T-cell (primary cell): ENCODE measurements around the gene STIM2. TPM values are rescaled to one million over a fixed set of nuclear protein-coding genes. Genes with fewer than 3 reads are reported as not detected.

Source experiments
- ATAC-seq, 4 experiments: fragments of 200-7000 bp in 3 of 4; fragments of 150-1000 bp in 1 of 4; cut with Tn5 transposase; replicated peaks in 1 of 4; 1 replicate in 3 of 4; 2 replicates in 1 of 4; pipeline ENCODE4 v1.10.0; 2021; ENCODE audit warnings: moderate library complexity in 3 of 4, mild to moderate bottlenecking in 2 of 4, moderate number of reproducible peaks in 1 of 4
- CTCF ChIA-PET, 2 donors: fragments of 300-600 bp; sonication (Branson Sonifier 250); formaldehyde crosslinking; loops; one replicate each; lab custom pipeline; 2022; ENCODE audit warnings: antibody characterized with exemption in 2 of 2; lab: Charles Lee
- POLR2A ChIA-PET, 2 donors: fragments of 300-600 bp; sonication (Branson Sonifier 250); formaldehyde crosslinking; loops; one replicate each; lab custom pipeline; 2022; ENCODE audit warnings: antibody characterized with exemption in 2 of 2; lab: Charles Lee
- DNase-seq, 35 experiments: peaks; one replicate each; pipeline versions ENCODE4 v3.0.0 to v3.0.0-alpha.2; 2013 to 2023
- H3K27ac ChIP-seq: one replicate; pipeline ENCODE4 v1.5.1; 2013; ENCODE audit warnings: low read length
- H3K27me3 ChIP-seq, 2 experiments: replicated peaks in 1 of 2; 1 replicate in 1 of 2; 2 replicates in 1 of 2; pipeline versions ENCODE4 v1.6.1 to v1.7.0; 2013; ENCODE audit warnings: low read length in 1 of 2, mixed read lengths in 1 of 2; ENCODE audit not compliant: control insufficient read depth in 2 of 2, insufficient read depth in 2 of 2; ENCODE audit errors: extremely low read depth in 1 of 2
- H3K36me3 ChIP-seq, 2 donors: 1 replicate in 1 of 2; 2 replicates in 1 of 2; pipeline versions ENCODE4 v1.6.1 to v1.7.0; 2013; ENCODE audit warnings: low read length in 1 of 2; ENCODE audit not compliant: control insufficient read depth in 2 of 2, insufficient read depth in 1 of 2; ENCODE audit errors: extremely low read depth in 1 of 2
- H3K4me1 ChIP-seq, 2 experiments: 1 replicate in 1 of 2; 2 replicates in 1 of 2; pipeline versions ENCODE4 v1.6.1 to v1.7.0; 2013; ENCODE audit warnings: low read length in 2 of 2, mixed read lengths in 1 of 2; ENCODE audit not compliant: insufficient read depth in 2 of 2, control insufficient read depth in 1 of 2; ENCODE audit errors: extremely low read depth in 1 of 2
- H3K4me3 ChIP-seq, 2 donors: 1 replicate in 1 of 2; 2 replicates in 1 of 2; pipeline versions ENCODE4 v1.5.1 to v1.7.0; 2013; ENCODE audit warnings: mild to moderate bottlenecking in 2 of 2, low read length in 1 of 2, moderate library complexity in 1 of 2; ENCODE audit not compliant: control insufficient read depth in 1 of 2; ENCODE audit errors: extremely low read depth in 1 of 2
- H3K9me3 ChIP-seq: 2 replicates; pipeline ENCODE4 v1.7.0; 2013
- H3K27ac Mint-ChIP-seq, 2 donors: one replicate each; pipeline ENCODE4 v1.8.0; 2020 to 2021; ENCODE audit warnings: mild to moderate bottlenecking in 2 of 2, mixed read lengths in 2 of 2
- H3K27me3 Mint-ChIP-seq, 2 donors: one replicate each; pipeline ENCODE4 v1.8.0; 2021 to 2022; ENCODE audit warnings: mixed read lengths in 2 of 2
- H3K36me3 Mint-ChIP-seq: one replicate; pipeline ENCODE4 v1.8.0; 2021; ENCODE audit warnings: mixed read lengths
- H3K4me1 Mint-ChIP-seq, 3 donors: one replicate each; pipeline ENCODE4 v1.8.0; 2020 to 2022; ENCODE audit warnings: mixed read lengths in 3 of 3, mild to moderate bottlenecking in 1 of 3
- H3K4me3 Mint-ChIP-seq, 3 donors: one replicate each; pipeline ENCODE4 v1.8.0; 2020 to 2022; ENCODE audit warnings: mild to moderate bottlenecking in 3 of 3, mixed read lengths in 3 of 3, moderate library complexity in 3 of 3
- H3K9me3 Mint-ChIP-seq, 3 donors: one replicate each; pipeline ENCODE4 v1.8.0; 2020 to 2022; ENCODE audit warnings: mixed read lengths in 3 of 3
- WGBS: methylation state at CpG from one replicate; pipeline ENCODE4 v1.1.5; 2013; ENCODE audit warnings: missing lambda C conversion rate; ENCODE audit not compliant: insufficient coverage; 5-methylcytosine and 5-hydroxymethylcytosine counted together
- total RNA-seq, 35 experiments: library from RNA in 6 of 35; stranded (reverse) in 6 of 35; fragments of 120-200 nt in 1 of 35; gene quantifications; one replicate each; pipeline versions ENCODE4 v1.2.1 to v1.2.4 and lab custom pipeline; 2013 to 2026

Gene STIM2
- total RNA-seq, 5 donors from 2014 or later (not counting 1 experiment from before 2014, with no cell fraction given), result 67.9 to 98.7 (median 75.2) TPM

GRCh38 chr4:26879805-26880204, 19.2 kb downstream of the STIM2 start:
- Mint-ChIP-seq H3K9me3 (peaks cover 0 to 14% (median 0%) of the 10 kb centered on the region in 3 donors), H3K27me3 (no peaks in the 10 kb centered on the region), H3K36me3 (peaks cover 12% of the 10 kb centered on the region), H3K4me1 (peaks cover 81 to 85% (median 84%) of the 10 kb centered on the region in 3 donors), H3K4me3 (peak overlapping the region; percentile 14 to 56 (median 45)), H3K27ac (peak overlapping the region; percentile 96 to 97)
- ATAC-seq (peak in 1 of 4 experiments; percentile 15), DNase-seq (peak in 1 of 35 experiments; percentile 33)
- CTCF ChIA-PET, result interaction anchor here in 1 of 2 donors (0.6 to 0.7 kb wide), 2 partner anchors 16 to 17 kb away, joined by 3 to 8 read pairs; no protein-coding TSS in a partner anchor
- POLR2A ChIA-PET, result interaction anchor here (0.6 to 2.0 kb wide), 4 partner anchors 13 to 105 kb away, joined by 3 to 7 read pairs (median 6); partner anchors contain the start of gene STIM2 (in 1 of the 2)
- H3K4me1 ChIP-seq, result peaks cover 31 to 41% of the 10 kb centered on the region in 2 experiments
- no peaks in the 10 kb centered on the region for H3K9me3 ChIP-seq
- H3K27ac ChIP-seq, result peak overlapping the region; percentile 77
- H3K4me3 ChIP-seq, result no peak overlapping the region
- H3K27me3 ChIP-seq, result no peaks in the 10 kb centered on the region
- WGBS, result 88% methylated on average over 1 of the region's 2 CpGs
- H3K36me3 ChIP-seq, result no peaks in the 10 kb centered on the region

GRCh38 chr4:26884026-26884425, 23.4 kb downstream of the STIM2 start:
- DNase-seq, result peak in 1 of 35 experiments; percentile 34
- H3K27me3 ChIP-seq, result no peaks in the 10 kb centered on the region
- H3K4me3 ChIP-seq, result peak overlapping the region; percentile 16 to 23
- ChIA-PET CTCF (interaction anchor here (0.5 to 3.8 kb wide), 4 partner anchors 18 to 33 kb away, joined by 3 to 40 read pairs (median 4); no protein-coding TSS in a partner anchor), POLR2A (interaction anchor here (0.7 to 3.8 kb wide), 6 partner anchors 9 to 37 kb away, joined by 3 to 127 read pairs (median 6); partner anchors contain the start of gene STIM2 (in 2 of the 2))
- no CpG with 5 or more reads among the region's 2 CpGs for WGBS
- Mint-ChIP-seq H3K36me3 (peaks cover 3% of the 10 kb centered on the region), H3K4me3 (peak overlapping the region; percentile 69 to 75 (median 69)), H3K4me1 (peaks cover 84 to 86% (median 85%) of the 10 kb centered on the region in 3 donors), H3K9me3 (no peaks in the 10 kb centered on the region), H3K27ac (peak overlapping the region; percentile 95 to 98), H3K27me3 (no peaks in the 10 kb centered on the region)
- H3K27ac ChIP-seq, result peak overlapping the region; percentile 97
- H3K36me3 ChIP-seq, result no peaks in the 10 kb centered on the region
- peak in 3 of 4 experiments; percentile 9 to 20 (median 15) for ATAC-seq
- H3K9me3 ChIP-seq, result no peaks in the 10 kb centered on the region
- H3K4me1 ChIP-seq, result peaks cover 27 to 61% of the 10 kb centered on the region in 2 experiments

GRCh38 chr4:26884486-26884988, 23.9 kb downstream of the STIM2 start:
- Mint-ChIP-seq H3K9me3 (no peaks in the 10 kb centered on the region), H3K36me3 (peaks cover 8% of the 10 kb centered on the region), H3K27ac (peak overlapping the region; percentile 95 to 98), H3K4me3 (peak overlapping the region; percentile 69 to 75 (median 69)), H3K27me3 (no peaks in the 10 kb centered on the region), H3K4me1 (peaks cover 84 to 85% (median 85%) of the 10 kb centered on the region in 3 donors)
- Histone ChIP-seq H3K27me3 (no peaks in the 10 kb centered on the region), H3K4me1 (peaks cover 27 to 58% of the 10 kb centered on the region in 2 experiments), H3K36me3 (no peaks in the 10 kb centered on the region), H3K9me3 (no peaks in the 10 kb centered on the region), H3K27ac (peak overlapping the region; percentile 97), H3K4me3 (peak overlapping the region; percentile 16 to 23)
- POLR2A ChIA-PET, result interaction anchor here (0.6 to 3.8 kb wide), 11 partner anchors 10 to 54 kb away, joined by 3 to 127 read pairs (median 7); partner anchors contain the start of gene STIM2 (in 2 of the 2)
- ATAC-seq (peak; percentile 58 to 71 (median 64)), DNase-seq (peak in 7 of 35 experiments; percentile 13 to 60 (median 30))
- CTCF ChIA-PET, result interaction anchor here (0.5 to 3.8 kb wide), 7 partner anchors 9 to 53 kb away, joined by 3 to 40 read pairs (median 5); no protein-coding TSS in a partner anchor
- no CpG with 5 or more reads among the region's 5 CpGs for WGBS

- DNase-seq, result peak in 24 of 35 experiments; percentile 7 to 83 (median 38)
- peak overlapping the region; percentile 15 to 32 for H3K4me3 ChIP-seq
- H3K4me1 ChIP-seq, result peaks cover 21 to 51% of the 10 kb centered on the region in 2 experiments
- ATAC-seq, result peak; percentile 66 to 78 (median 74)
- Mint-ChIP-seq H3K9me3 (peaks cover 0 to 5% (median 0%) of the 10 kb centered on the region in 3 donors), H3K36me3 (peaks cover 9% of the 10 kb centered on the region), H3K27me3 (no peaks in the 10 kb centered on the region), H3K27ac (peak overlapping the region; percentile 95 to 98), H3K4me3 (peak overlapping the region; percentile 69 to 77 (median 75)), H3K4me1 (peaks cover 83 to 86% (median 84%) of the 10 kb centered on the region in 3 donors)
- ChIA-PET POLR2A (interaction anchor here (0.5 to 3.8 kb wide), 27 partner anchors 9 to 1785 kb away, joined by 3 to 127 read pairs (median 6); partner anchors contain the start of genes STIM2 (in 1 of the 2) and TBC1D19 (in 1 of the 2)), CTCF (interaction anchor here (0.6 to 3.8 kb wide), 20 partner anchors 10 to 1026 kb away, joined by 3 to 40 read pairs (median 4); partner anchors contain the start of genes STIM2 (in 1 of the 2) and TBC1D19 (in 1 of the 2))
- no peaks in the 10 kb centered on the region for H3K27me3 ChIP-seq
- H3K27ac ChIP-seq, result peak overlapping the region; percentile 97
- H3K36me3 ChIP-seq, result no peaks in the 10 kb centered on the region
- WGBS, result no CpG with 5 or more reads among the region's 2 CpGs
- H3K9me3 ChIP-seq, result no peaks in the 10 kb centered on the region
These were observed 25.3 kb downstream of the STIM2 start for GRCh38 chr4:26885912-26886274.

- Histone ChIP-seq H3K27ac (peak overlapping the region; percentile 97), H3K9me3 (peaks cover 2% of the 10 kb centered on the region), H3K27me3 (no peaks in the 10 kb centered on the region), H3K36me3 (no peaks in the 10 kb centered on the region), H3K4me1 (peaks cover 21 to 51% of the 10 kb centered on the region in 2 experiments), H3K4me3 (peak overlapping the region in 1 of 2 donors; percentile 32)
- peak overlapping the region; percentile 95 to 98 for H3K27ac Mint-ChIP-seq
- peak in 1 of 35 experiments; percentile 53 for DNase-seq
- H3K27me3 Mint-ChIP-seq, result no peaks in the 10 kb centered on the region
- POLR2A ChIA-PET, result interaction anchor here (0.6 to 3.8 kb wide), 26 partner anchors 10 to 1027 kb away, joined by 3 to 127 read pairs (median 8); partner anchors contain the start of gene STIM2 (in 1 of the 2)
- CTCF ChIA-PET, result interaction anchor here (0.6 to 3.8 kb wide), 27 partner anchors 12 to 1654 kb away, joined by 3 to 40 read pairs (median 6); partner anchors contain the start of genes TBC1D19 (in 2 of the 2), PI4K2B (in 1 of the 2) and STIM2 (in 1 of the 2)
- peak in 1 of 4 experiments; percentile 13 for ATAC-seq
- H3K9me3 Mint-ChIP-seq, result peaks cover 0 to 9% (median 0%) of the 10 kb centered on the region in 3 donors
- H3K4me3 Mint-ChIP-seq, result peak overlapping the region; percentile 69 to 77 (median 75)
- peaks cover 13% of the 10 kb centered on the region for H3K36me3 Mint-ChIP-seq
- no CpG with 5 or more reads among the region's 3 CpGs for WGBS
- peaks cover 83 to 89% (median 84%) of the 10 kb centered on the region in 3 donors for H3K4me1 Mint-ChIP-seq
These were observed 26.5 kb downstream of the STIM2 start for GRCh38 chr4:26887143-26887542.
